ENCODE data around the gene WFIKKN1.

WFIKKN1 gene

DNA sequence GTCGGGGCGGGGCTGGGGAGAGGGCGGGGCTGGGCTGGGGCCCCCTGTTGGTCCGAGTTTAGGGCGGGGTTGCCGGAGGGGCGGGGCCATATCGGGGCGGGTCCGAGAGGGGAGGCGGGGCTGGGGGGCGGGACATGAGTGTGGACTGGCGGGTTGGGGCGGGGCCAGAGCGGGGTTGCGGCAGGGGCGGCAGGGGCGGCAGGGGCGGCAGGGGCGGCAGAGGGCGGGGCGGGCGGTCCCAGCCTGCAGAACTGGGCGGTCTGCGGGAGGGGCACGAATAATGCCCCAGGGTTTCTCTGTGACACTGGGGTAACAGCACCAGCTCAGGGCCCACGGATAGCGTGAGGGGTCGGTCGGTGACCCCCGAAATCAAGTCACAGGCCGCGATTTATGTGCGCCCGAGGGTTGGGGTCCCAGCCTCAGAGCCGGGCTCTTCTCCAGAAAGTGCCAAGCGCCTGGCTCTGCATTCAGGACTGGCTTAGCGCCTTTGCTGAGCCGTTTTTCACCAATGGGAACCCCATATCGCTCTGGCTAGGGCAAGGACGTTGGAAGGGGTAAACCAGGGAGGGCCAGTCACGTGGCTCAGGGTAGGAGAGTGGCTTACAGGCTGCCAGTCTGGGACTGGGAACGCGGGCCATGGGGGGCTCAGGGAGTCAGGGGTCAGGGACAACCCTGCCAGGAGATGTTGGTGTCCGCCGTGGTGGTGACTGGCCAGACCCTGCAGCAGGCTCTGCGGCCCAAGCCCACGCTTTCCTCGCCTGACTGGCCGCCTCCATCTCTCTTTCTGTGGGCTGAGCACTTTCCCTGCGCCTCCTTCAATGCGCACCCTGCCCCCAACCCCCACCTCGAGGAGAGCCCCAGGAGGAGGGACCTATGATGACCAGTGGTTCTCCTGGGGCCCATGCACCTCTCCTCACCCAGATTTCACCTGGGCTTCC lies 6.6 kb downstream of the WFIKKN1 start:
- peak; percentile 77 for DNase-seq (ENCODE audit: low read depth)

GRCh38 chr16:638034-638543 lies 7.3 kb downstream of the WFIKKN1 start:
- DNase-seq (ENCODE audit: low read depth), result no peak

DNA sequence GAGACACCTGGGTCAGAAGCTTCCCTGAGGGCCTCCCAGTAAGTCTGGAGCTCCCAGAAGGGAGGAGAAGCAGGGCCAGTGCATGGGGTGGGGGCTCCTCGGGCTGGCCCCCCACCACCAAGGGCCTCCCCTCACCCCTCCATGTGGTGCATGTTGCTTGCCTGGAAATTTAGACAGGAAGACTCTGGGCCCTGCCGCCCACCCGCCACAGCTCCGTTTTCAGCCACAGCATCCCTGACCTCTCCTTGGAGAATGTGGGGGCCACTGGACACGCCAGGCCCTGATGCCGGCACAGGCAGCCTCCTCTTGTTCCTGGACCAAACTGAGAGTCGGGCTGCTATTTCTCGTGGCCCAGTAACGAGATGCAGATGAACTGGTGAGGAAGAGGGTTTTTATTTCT lies 8.1 kb downstream of the WFIKKN1 start:
- no peak for DNase-seq (ENCODE audit: low read depth)

- DNase-seq (ENCODE audit: low read depth), result no peak
Measured at GRCh38 chr16:640614-641013, 9.8 kb downstream of the WFIKKN1 start.

GRCh38 chr16:641326-642188 lies 10.8 kb downstream of the WFIKKN1 start, which contains the start of gene MCRIP2:
Gene MCRIP2 (plus strand): TSS chr16:641828. CDS start chr16:641992, 164 bp downstream.
- DNase-seq (ENCODE audit: low read depth), result peak; percentile 37

DNA sequence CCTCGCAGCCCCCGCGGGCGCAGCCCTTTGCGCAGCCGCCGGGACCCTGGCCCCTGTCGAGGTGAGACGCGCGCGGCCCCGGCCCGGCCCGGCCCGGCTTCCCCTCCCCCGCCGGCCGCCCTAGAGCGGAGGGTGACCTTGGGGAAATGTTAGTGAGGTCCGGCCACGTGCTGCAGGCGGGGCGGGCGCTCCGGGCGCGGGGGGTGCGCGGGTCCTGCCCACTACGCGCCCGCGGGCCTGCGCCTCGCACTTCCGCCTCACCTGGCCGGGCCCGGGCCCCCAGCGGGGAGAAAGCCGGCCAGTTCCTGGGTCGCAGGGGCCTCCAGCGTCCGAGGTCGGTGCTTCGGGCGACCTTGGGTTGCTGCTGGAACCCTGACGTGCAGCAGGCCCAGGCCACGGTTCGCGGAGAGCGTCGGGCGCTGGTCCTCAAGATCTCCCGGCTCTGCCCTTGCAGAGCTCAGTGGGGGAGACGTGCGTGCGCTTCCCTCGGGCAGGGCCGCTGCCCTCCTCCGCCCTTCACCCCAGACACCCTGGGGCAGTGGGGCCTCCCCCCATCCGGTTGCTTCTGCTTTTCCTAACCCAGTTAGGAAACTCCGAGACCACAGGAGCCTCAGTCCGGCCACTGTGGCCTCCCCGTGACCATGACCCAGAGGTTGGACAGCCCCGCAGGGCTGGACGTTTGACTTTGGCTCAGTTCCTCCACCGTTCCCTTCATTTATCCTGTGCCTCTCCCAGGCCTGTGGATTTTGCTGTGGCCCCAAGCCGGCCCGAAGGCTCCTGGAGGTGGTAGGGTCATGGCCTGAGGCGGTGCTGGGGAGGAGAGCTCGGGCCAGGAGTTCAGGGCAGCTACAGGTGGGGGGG lies 11.6 kb downstream of the WFIKKN1 start:
- no peak for DNase-seq (ENCODE audit: low read depth)

DNA sequence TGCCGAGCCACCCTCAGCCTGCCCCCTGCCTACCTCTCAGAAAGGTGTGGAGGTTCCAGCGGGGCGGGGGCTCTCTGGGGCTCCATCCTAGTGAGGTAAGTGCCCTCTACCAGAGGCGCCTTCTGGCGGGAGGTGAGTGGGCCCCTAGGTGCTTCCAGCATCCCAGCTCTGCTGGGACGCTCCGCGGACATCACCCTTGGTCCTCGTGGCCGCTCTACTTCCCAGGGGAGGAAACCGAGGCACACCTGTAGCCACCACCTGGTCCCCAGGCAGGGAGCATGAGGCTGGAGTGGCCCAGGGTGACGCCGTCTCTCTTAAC lies 12.2 kb downstream of the WFIKKN1 start:
- DNase-seq (ENCODE audit: low read depth), result no peak

DNA sequence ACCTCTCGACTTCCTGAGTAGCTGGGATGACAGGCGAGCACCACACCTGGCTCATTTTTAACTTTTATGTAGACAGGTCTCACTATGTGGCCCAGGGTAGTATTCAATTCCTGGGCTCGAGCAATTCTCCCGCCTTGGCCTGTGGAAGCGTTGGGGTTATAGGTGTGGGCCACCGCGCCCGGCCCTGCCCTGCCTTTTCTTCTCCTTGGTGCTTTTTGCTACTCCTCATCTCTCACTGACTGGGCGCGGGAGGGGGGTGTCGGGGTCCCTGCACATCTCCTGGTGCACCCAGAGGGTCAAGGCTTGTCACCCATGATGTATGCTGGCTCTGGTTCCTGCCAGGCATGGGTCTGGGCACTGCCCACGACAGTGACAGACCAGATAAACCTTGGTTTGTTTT lies 13.8 kb downstream of the WFIKKN1 start:
- no peak for DNase-seq (ENCODE audit: low read depth)

DNA sequence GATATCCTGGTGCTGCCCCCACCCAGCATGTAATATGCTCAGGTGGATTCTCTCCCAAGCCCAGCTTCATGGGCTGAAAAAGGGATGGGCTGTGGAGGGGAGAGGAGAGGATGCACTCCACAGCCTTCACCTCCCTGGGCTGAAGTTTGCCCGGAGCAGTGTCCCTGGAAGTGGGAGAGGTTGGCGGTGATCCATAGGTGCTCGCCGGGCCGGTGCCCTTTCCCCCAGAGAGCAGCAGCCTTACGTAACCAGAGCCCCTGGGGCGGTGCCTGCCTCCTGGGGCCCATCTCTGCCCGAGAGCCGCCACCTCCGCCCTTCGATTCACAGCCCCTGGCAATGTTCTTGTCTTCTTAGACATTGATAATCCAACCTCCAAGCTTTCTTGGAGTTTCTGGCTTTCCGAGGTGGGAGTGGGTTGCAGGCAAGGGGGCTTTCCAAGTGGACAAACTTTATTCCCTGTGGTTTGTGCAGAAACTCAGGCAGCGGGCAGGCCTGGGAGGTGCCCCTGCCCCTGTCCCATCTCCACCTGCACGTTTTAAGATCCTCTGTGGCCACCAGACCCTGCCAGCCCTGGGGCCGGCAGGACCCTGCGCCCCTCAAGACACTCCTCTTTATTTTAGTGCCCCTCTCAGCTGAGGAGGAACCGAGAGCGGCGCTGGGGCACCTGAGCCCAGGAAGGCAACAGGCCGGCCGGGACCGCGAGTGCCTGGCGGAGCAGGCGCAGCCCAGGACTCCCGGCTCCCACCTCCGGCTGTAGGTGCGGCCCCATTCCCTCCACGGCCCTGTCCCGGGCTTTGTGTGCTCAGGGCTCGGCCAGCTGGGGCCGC lies 15.3 kb downstream of the WFIKKN1 start:
- no peak for DNase-seq (ENCODE audit: low read depth)

DNA sequence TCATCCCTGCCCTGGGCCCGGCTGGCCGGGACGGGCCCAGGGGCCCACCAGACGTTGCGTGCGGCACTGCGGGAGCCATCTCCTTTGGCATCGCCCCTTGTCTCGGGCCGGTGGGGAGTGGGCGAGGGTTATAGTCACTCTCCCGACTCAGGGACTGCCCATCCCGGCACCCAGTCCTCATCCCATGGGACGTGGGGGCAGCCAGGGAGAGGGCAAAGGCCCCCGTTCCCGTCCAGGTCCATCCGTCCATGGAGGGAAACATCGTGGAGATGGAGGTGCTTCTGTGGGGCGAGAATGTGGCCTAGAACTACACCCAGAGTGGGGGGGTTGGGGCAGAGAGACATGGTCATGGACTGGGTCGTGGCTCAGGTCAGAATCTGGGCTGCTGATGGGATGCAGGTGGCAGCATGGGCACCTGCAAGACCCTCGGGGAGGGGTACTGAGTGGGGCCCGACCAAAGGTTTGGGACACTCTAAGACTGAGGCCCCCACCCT lies 15.9 kb downstream of the WFIKKN1 start:
- DNase-seq (ENCODE audit: low read depth), result no peak

- no peak for DNase-seq (ENCODE audit: low read depth)
Measured at GRCh38 chr16:647173-647902, 16.6 kb downstream of the WFIKKN1 start.

GRCh38 chr16:648071-648780 lies 17.4 kb downstream of the WFIKKN1 start:
- no peak for DNase-seq (ENCODE audit: low read depth)

DNA sequence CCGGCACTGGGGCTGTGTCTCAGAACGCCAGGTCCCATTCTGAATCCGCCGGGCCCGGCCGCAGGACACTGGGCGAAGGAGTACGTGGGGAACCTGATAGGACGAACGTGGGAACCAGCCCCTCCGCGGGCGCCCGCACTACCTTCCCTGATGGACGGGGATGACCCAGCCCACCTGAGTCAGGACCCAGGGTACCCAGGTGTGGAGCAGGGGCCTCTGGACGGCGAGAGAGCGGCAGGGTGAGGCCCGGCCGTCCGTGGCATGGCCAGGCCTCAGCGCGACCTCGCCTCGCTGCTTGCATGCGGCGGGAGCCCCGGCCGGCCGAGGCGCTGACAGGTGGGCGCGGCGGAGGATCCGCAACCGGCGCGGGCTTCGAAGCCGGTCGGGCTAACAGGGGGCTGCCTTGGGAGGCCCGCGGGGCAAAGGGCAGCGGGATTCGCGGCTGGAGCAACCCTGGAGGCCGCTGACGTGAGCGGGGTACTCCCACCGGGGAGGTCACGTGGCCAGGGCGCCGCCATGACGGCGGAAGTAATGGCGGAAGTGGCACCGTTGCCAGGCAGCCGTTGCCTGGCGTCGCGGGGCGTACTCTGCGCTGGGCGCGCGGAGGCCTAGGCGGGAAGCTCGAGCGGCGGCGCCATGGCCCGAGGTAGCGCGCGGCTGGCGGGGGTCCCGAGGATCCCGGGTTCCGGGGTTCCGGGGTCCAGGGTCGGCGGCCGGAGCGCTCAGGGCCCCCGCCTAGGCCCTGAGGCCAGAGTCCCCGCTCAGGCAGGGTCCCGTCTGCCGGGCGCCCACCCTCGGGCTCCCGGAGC lies 18.2 kb downstream of the WFIKKN1 start, which contains the start of gene WDR90:
WDR90 (plus strand) TSS at position 585 of the 809 bp plus-strand sequence; CDS start at position 637, 52 bp downstream.
- peak; percentile 88 for DNase-seq (ENCODE audit: low read depth)

DNA sequence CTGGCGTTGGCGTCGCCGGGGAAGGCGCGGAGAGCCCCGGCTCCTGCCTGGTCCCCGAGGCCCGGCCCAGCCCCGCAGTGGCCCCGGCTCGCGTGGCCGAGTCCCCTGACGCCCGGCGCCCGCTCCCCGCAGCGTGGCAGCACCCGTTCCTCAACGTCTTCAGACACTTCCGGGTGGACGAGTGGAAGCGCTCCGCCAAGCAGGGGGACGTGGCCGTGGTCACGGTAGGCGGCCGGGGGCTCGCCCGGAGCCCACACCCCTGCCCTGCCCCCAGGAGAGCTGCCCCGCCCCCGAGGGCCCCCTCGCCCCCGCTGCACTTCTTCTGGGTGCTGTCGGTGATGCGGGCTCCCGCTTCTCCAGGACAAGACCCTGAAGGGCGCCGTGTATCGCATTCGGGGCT lies 18.8 kb downstream of the WFIKKN1 start:
- no peak for DNase-seq (ENCODE audit: low read depth)

DNA sequence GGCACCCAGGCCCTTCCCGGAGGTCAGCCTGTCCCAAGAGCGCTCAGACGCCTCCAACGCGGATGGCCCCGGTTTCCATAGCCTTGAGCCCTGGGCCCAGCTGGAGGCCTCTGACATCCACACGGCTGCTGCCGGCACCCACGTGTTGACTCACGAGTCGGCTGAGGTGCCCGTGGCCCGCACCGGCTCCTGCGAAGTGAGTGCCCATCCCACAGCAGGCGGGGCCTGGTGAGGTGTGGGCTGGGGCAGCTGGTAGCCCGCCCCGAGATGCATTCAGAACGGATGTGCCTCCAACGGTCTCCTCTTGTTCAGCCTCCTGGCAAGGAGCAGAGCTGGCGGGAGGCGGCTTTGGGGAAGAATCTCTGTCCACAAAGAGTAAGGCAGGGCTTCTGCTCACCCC lies 21.1 kb downstream of the WFIKKN1 start:
- no peak for DNase-seq (ENCODE audit: low read depth)

GRCh38 chr16:652454-653305 lies 21.9 kb downstream of the WFIKKN1 start:
- DNase-seq (ENCODE audit: low read depth), result no peak

- DNase-seq (ENCODE audit: low read depth), result no peak
Measured at GRCh38 chr16:654034-654433, 23.2 kb downstream of the WFIKKN1 start.
